Measurements from ENCODE around the gene DIP2C.

GRCh38 chr10:664893-665292 lies 24.6 kb downstream of the DIP2C start:
- TF ChIP-seq PBX3 (IDR thresholded peaks at IDR 0.05) (no peak), JUND (IDR thresholded peaks at IDR 0.05) (no peak), SIN3A (IDR thresholded peaks at IDR 0.05; ENCODE audit: borderline replicate concordance, low read depth, low read length) (no peak), FOXM1 (IDR thresholded peaks at IDR 0.05; ENCODE audit: low read depth) (no peak), RFX5 (IDR thresholded peaks at IDR 0.05; ENCODE audit: low read length) (no peak), NRF1 (IDR thresholded peaks at IDR 0.05; ENCODE audit: low read depth, low read length) (no peak), RCOR1 (IDR thresholded peaks at IDR 0.05; ENCODE audit: low read length) (no peak), ELF1 (IDR thresholded peaks at IDR 0.05) (no peak), CTCF (IDR thresholded peaks at IDR 0.05) (no peak), POLR2AphosphoS5 (IDR thresholded peaks at IDR 0.05; ENCODE audit: low read depth, low read length) (no peak), MAX (IDR thresholded peaks at IDR 0.05; ENCODE audit: low read depth) (no peak), GATA2 (CRISPR knock-in tag; IDR thresholded peaks at IDR 0.05) (no peak), EP300 (IDR thresholded peaks at IDR 0.05; ENCODE audit: borderline replicate concordance in 1 of 2, low read depth in 1 of 2, low read length in 1 of 2) (no peak)
- TF ChIP-seq, protein P1, sequence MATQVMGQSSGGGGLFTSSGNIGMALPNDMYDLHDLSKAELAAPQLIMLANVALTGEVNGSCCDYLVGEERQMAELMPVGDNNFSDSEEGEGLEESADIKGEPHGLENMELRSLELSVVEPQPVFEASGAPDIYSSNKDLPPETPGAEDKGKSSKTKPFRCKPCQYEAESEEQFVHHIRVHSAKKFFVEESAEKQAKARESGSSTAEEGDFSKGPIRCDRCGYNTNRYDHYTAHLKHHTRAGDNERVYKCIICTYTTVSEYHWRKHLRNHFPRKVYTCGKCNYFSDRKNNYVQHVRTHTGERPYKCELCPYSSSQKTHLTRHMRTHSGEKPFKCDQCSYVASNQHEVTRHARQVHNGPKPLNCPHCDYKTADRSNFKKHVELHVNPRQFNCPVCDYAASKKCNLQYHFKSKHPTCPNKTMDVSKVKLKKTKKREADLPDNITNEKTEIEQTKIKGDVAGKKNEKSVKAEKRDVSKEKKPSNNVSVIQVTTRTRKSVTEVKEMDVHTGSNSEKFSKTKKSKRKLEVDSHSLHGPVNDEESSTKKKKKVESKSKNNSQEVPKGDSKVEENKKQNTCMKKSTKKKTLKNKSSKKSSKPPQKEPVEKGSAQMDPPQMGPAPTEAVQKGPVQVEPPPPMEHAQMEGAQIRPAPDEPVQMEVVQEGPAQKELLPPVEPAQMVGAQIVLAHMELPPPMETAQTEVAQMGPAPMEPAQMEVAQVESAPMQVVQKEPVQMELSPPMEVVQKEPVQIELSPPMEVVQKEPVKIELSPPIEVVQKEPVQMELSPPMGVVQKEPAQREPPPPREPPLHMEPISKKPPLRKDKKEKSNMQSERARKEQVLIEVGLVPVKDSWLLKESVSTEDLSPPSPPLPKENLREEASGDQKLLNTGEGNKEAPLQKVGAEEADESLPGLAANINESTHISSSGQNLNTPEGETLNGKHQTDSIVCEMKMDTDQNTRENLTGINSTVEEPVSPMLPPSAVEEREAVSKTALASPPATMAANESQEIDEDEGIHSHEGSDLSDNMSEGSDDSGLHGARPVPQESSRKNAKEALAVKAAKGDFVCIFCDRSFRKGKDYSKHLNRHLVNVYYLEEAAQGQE (IDR thresholded peaks at IDR 0.05; ENCODE audit: low read depth, low read length), result no peak
